HG03442 (cell line): Measurements from ENCODE around the gene RNU1-2.
"Not testable (repeated sequence)": the region's sequence is repeated elsewhere in the genome, so short reads cannot be mapped to it uniquely, and the experiment has no call there.

Source experiments
- ATAC-seq: cut with Tn5 transposase; IDR thresholded peaks from one replicate; pipeline ENCODE4 v1.9.1; 2021; ENCODE audit warnings: mild to moderate bottlenecking, moderate library complexity; ENCODE audit not compliant: unreplicated experiment

Gene RNU1-2

GRCh38 chr1:16888860-16889816 is 6.6 kb upstream of the RNU1-2 start:
- no peak for ATAC-seq

GRCh38 chr1:16890539-16891021 is 5.2 kb upstream of the RNU1-2 start:
- not testable (repeated sequence) for ATAC-seq

- not testable (repeated sequence) for ATAC-seq
These were observed 4.7 kb upstream of the RNU1-2 start for GRCh38 chr1:16891057-16891456.

- not testable (repeated sequence) for ATAC-seq
These were observed 2.7 kb upstream of the RNU1-2 start for GRCh38 chr1:16892978-16893525.

GRCh38 chr1:16893796-16894195 is 2.0 kb upstream of the RNU1-2 start:
- not testable (repeated sequence) for ATAC-seq

GRCh38 chr1:16894338-16894737 is 1.4 kb upstream of the RNU1-2 start:
- not testable (repeated sequence) for ATAC-seq

- not testable (repeated sequence) for ATAC-seq
These were observed 565 bp upstream of the RNU1-2 start for GRCh38 chr1:16895233-16895597.

GRCh38 chr1:16896316-16897055 is 706 bp downstream of the RNU1-2 start:
- not testable (repeated sequence) for ATAC-seq

- ATAC-seq: not testable (repeated sequence)
These were observed 1.9 kb downstream of the RNU1-2 start for GRCh38 chr1:16897653-16898052.

- not testable (repeated sequence) for ATAC-seq
These were observed 2.5 kb downstream of the RNU1-2 start for GRCh38 chr1:16898298-16898697.

GRCh38 chr1:16899020-16899419 is 3.2 kb downstream of the RNU1-2 start:
- ATAC-seq: not testable (repeated sequence)

GRCh38 chr1:16900751-16901150 is 5.0 kb downstream of the RNU1-2 start:
- no peak for ATAC-seq

GRCh38 chr1:16901371-16901770 is 5.6 kb downstream of the RNU1-2 start:
- ATAC-seq: not testable (repeated sequence)

GRCh38 chr1:16903054-16903453 is 7.3 kb downstream of the RNU1-2 start:
- no peak for ATAC-seq

GRCh38 chr1:16903458-16903796 is 7.6 kb downstream of the RNU1-2 start:
- no peak for ATAC-seq

- peak; percentile 84 for ATAC-seq
These were observed 8.9 kb downstream of the RNU1-2 start for GRCh38 chr1:16904560-16905109.

- ATAC-seq: peak; percentile 70
These were observed 9.5 kb downstream of the RNU1-2 start for GRCh38 chr1:16905110-16905867.

GRCh38 chr1:16905868-16906702 is 10.3 kb downstream of the RNU1-2 start:
- no peak for ATAC-seq

- no peak for ATAC-seq
These were observed 11.1 kb downstream of the RNU1-2 start for GRCh38 chr1:16906873-16907272.
